GM12801 (cell line): Measurements from ENCODE around the gene CLDN12.

Experiments
- CTCF ChIP-seq: IDR thresholded peaks from one replicate; pipeline ENCODE4 v1.5.1; 2011; ENCODE audit warnings: control low read depth; ENCODE audit not compliant: insufficient read length; ENCODE audit errors: extremely low read depth

CLDN12 gene

GRCh38 chr7:90403174-90404113 lies at the start of gene CLDN12:
Gene CLDN12, plus strand, starts transcription at chr7:90403461. Its CDS starts 9,216 bp downstream, at chr7:90412677.
- no peak for TF ChIP-seq CTCF

- no peak for TF ChIP-seq CTCF
Measured at GRCh38 chr7:90383422-90383821, 19.8 kb upstream of the CLDN12 start.

GRCh38 chr7:90383861-90384260 lies 19.4 kb upstream of the CLDN12 start:
- TF ChIP-seq CTCF: no peak

- TF ChIP-seq CTCF: no peak
Measured at GRCh38 chr7:90384433-90384832, 18.8 kb upstream of the CLDN12 start.

- TF ChIP-seq CTCF: no peak
Measured at GRCh38 chr7:90387470-90388240, 15.6 kb upstream of the CLDN12 start.

- TF ChIP-seq CTCF: no peak
Measured at GRCh38 chr7:90390926-90391325, 12.3 kb upstream of the CLDN12 start.

GRCh38 chr7:90391488-90391887 lies 11.8 kb upstream of the CLDN12 start:
- no peak for TF ChIP-seq CTCF
